ENCODE results near the gene WNT10A.

The WNT10A gene

DNA sequence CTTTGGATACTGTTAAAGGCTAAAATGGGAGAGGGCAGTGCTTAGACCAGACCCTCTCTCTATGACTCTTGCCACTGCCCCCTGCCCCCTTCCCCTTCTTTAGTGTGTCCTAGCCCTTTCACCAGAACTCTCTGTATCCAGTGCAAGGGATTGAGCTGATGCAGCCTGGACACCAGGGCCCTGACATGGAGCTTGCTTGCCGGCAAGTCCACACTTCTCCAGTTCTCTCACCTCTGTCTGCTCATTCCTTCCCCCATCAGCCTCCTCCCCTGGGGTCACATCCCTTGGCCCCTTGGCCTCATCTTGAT, 22.6 kb upstream of the WNT10A start:
- no peak for DNase-seq

DNA sequence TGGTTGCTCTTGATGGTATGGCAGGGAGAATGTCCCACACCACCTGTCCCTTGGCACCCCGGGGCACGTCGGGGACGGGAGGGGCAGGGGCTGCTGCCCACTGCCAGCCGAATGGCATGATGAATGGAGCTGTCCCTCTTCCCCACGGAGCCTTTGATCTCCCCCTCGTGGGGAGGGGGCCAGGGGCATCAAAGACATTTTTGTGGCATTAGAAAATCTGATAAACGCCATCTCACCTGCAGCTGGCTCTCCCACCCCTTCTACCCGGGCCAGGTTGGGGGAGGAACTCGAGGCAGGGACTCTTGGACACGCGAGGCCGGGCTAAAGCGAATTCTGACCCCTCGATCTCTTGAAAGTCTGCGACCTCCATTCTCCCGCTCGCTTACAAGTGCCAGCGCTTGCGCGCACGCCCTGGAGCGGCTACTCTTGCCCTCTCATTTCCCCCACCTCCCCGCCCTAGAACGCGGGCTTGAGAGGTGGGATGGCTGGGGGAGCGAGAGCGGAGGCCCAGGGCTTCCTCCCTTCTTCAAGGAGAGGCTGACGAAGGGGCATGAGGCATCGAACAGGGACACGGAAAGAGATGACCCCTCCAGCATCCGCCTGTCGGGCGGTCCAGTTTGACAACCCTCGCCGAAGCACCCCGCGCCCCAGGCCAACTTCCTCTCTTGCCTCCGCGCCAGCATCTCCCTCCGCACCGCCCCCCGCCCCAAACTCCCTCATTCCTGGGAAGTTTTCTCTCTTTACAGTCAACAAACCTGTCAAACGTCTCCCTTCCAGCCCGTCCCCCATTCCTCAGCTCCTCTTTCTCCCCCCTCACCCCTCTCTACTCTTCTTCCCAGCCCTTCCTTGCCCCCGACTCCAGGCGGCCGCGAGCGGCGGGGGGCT, 21.7 kb upstream of the WNT10A start:
- DNase-seq: no peak

DNA sequence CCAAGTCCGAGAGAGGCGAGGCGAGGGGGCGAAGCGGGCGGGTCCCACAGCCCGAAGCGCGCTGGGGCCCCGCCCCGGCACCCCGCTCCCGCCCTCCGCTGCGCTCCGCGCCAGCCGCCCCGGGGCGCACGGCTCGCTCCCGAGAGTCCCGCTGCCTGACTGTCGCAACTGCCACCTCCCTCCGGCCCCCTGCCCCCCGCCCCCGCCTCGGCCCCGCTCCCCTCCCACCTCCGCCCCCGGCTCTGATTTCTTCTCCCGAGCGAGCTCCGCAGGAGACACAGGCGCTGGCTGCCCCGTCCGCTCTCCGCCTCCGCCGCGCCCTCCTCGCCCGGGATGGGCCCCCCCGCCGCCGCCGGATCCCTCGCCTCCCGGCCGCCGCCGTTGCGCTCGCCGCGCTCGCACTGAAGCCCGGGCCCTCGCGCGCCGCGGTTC, 21.1 kb upstream of the WNT10A start, which contains the start of gene WNT6:
WNT6 (plus strand) TSS at position 250 of the 432 bp plus-strand sequence. CDS start 233 bp downstream, outside the sequence.
- DNase-seq: peak; percentile 26

DNA sequence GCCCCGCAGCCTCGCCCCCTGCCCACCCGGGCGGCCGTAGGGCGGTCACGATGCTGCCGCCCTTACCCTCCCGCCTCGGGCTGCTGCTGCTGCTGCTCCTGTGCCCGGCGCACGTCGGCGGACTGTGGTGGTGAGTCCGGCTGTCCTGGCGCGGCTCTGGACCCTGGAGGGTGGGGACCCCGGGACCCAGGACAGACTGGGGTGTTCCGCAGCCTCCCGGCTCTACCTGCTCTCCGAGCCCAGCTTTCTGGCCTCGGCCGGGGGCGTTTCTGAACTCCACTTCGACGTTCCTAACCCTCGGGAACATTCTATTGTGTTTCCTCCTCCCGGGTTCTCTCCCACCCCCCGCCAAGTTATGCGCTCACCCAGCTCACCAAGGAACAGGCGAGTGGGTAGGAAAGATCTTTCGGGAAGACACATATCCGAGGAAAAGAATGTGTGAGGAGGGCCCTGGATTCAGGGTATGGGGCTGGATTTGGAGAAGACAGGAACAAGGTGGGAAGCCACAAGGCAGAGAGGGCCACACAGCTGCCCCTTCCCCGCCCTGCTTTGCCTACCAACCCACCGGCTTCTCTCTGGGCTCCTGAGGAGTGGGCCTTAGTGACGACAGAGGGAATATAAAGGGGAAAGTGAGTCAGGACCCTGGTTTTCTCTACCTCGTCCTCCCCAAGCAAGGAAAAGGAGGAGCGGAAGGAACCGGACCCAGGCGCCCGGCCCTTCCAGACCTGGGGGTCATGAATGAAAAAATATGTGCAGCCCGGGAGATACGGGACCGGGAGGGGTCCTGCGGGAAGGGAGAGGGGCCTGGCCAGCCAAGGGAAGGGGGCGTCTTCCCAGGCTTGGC, 20.4 kb upstream of the WNT10A start:
- no peak for DNase-seq

DNA sequence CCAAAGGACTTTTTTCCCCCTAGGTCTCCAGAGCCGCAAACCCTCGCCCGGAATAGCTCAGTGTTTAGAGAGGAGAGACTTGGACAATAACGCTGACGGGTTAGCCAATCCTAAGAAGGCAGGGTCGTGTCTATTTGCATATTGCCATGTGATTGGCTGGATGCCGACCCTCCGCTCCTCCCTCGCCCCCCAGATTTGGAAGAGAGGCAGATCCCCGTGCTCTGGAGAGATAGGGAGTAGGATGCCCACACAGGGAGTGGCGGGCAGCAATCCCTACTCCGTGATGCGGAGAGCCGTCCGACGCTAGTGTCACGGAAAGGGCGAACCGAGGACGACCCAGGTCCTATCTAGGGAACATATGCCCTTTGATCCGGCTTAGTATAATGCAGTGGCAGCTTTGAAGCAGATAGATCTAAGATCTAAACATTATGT, 19.7 kb upstream of the WNT10A start:
- peak; percentile 24 for DNase-seq

DNA sequence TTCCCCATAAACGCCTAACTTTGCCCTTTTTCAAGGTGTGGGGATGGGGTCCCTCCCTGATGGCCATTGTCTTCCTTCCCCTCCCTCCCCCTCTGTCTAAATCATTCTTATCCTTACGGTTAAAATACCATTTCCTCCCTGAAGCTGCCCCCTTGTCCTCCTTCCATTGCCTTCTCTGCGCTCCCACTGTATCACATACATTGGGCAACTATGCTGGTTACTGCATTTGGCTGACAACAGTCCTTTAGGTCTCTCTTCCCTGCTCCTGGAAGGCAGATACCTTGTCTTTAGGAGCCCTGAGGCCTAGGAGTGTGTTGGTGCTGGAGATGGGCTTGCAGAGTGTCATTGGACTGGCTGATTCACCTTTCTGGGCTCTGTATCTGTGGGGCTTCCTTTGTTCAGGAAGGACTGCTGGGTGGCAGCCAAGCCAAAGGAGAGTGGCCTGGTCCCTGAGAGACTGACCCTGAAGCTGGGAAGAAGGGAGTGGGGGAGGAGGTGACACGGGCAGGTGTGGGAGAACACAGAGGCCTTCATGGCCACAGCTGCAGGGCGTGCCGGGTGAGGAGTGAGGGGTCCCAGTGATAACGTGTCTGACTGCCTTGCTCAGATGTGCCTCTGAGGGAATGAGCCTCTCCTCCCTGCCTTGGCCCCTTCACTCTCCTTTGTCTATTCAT, 18.9 kb upstream of the WNT10A start:
- no peak for DNase-seq

DNA sequence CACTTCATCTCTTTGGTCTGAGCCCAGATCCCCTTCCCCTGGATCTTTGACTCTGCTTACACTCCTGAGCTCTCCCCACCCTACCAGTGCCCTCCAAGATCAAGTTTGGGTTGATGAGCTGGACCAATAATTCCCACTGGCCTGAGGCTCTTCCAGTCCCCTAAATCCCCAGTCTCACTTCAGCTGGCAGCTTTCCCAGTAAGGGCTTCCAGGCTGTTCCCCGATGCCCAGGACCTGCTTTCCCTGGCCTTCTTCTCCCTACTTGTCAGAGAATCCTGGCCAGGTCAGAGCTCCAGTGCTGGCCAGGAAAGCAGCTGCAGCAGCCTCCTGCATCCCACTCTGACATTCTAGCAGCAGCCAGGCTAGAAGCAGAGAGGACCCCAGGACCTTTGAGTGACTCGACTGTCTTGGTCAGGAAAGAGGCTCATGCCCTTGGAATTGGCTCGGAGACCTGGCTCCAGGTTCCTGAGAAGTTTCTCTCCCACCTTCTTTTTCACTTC, 17.6 kb upstream of the WNT10A start:
- no peak for DNase-seq

DNA sequence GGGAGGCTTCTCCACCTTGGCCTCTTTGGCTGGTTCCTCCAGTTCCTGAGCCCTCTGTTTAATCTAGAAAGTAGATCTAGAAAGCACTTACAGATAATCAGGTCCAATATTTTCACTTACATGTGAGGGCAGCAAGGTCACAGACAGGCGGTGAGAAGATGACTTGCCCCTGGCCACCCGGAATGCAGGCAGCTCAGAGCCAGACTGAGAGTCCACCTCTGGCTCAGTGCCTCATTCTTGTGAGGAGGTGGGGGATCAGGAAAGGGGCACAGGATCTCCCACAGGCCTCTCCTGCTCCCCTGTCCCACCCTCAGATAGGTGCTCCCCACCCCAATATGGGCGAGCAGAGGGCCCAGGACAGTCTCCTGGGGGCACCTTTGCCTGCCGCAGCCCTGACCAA, 15.3 kb upstream of the WNT10A start:
- DNase-seq: no peak

DNA sequence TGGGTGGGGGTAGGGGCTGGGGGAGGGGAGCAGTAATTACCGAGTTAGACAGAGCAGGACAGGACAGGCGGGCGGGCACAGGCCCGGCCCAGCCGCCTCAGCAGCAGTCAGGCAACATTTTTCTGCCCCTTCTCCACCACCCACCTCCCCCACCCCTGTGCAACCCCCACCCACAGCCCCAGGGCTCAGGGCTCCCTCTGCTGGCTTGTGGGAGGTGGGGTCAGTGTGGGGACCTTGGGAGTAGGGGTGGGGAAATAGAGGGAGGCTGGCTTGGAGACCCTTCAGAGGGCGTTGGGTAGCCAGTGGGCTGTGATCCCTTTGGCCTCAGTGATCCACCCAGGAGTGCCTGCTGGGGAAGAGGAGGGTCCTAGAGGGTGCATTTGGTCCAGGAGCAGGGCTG, 14.7 kb upstream of the WNT10A start:
- no peak for DNase-seq

DNA sequence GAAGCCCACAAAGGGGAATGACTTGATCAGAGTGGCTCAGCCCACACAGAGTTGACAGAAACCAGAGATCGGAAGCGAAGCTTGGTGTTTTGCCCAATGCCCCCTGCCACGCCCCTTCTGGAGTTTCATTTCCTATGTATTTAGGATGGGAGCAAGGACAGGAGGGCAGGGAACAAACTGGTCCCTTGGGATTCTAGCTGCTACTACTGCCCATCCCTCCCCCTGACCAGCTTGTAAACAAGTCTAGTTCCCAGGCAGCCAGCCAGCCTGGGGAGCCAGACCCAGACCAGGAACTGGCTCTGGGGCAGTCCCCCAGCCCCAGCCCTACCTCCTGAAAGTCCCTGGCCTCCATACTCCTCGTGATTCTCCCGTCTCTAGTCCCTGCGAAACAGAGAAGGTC, 12.8 kb upstream of the WNT10A start:
- DNase-seq: no peak

DNA sequence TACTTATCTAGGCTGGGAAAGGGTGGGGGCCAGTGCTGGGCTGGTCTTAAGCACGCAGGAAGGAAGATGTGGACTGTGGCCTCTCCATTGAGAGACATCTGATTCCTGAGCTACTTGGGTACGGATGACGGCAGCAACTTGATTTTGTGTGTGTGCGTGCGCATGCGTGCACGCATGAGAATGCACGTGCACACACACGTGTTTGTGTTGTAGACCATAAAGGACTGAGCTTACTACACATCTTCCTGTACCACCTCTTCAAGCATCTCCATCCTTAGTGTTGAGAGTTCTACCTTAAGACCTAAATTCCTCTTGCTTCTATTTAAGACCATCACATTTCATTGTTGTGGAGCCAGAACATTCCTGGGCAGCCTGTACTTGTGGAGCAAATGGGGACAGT, 11.6 kb upstream of the WNT10A start:
- no peak for DNase-seq

DNA sequence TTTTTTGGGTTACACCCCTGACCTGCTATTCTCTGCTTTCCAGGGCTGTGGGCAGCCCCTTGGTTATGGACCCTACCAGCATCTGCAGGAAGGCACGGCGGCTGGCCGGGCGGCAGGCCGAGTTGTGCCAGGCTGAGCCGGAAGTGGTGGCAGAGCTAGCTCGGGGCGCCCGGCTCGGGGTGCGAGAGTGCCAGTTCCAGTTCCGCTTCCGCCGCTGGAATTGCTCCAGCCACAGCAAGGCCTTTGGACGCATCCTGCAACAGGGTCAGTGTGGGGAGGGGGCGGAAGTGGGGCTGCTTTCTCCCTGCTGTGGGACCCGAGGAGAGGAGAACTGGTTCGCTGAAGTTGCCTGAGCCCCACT, 9.7 kb upstream of the WNT10A start:
- peak; percentile 25 for DNase-seq

DNA sequence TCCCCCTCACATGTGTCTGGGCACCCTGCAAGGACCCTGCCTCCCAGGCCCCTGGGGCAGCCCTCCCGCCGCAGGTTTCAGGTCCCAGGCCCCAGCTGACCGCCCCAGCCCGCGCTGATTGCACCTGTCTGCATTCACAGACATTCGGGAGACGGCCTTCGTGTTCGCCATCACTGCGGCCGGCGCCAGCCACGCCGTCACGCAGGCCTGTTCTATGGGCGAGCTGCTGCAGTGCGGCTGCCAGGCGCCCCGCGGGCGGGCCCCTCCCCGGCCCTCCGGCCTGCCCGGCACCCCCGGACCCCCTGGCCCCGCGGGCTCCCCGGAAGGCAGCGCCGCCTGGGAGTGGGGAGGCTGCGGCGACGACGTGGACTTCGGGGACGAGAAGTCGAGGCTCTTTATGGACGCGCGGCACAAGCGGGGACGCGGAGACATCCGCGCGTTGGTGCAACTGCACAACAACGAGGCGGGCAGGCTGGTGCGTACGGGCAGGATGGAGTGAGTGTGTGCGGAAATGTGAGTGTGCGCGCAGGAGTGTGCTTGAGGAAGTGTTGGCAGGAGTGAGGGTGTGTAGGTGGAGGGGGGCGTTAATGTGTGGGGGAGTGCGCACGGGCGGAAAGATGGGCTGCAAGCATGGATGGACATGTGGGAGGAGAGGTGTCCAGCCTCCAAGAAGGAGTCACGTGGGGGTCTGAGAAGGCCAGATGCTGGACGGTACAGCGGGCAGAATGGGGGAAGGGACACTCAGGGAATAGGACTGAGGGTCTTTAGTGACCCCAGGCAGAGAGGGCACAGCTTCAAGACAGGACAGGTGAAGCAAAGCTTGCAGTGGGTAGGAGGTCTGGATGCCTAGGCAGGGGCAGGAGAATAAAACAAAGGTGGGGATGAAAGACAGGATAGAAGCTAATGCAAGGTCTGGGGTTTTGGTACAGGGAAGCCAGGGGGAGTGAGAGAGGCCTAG, 9.0 kb upstream of the WNT10A start:
- DNase-seq: peak; percentile 65

DNA sequence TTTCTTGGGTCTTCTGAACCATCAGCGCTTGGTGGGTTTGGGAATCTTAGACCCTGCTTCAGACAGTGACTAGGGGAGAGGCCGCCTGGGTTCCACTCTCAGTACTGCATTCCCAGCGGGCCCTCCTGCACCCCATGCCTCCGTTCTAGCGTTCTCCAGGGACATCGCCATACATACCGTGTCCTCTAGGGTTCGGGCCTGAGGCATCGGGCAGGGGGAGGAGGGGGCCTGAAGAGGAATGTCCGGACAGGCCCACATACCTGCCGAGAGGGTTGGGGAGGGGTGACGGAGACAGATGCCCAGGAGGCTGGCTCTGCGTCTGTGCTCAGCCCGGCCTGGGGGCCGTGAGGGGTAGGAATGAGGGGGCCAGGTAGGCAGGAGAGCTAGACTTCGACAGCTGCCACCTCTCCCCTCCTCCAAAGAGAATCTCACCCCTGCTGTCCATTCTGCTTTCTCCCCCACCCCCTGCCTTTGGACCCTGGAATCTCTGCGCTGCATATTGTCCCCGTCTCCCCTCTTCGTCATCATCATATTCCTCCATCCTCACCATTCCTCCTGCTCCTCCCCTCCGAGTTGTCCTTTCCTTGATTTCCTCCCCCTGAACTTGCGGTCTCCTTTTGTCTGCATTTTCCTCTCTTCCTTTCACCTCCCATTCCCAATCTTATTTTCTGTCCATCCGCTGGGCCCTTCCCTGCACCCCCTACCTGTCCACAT, 7.8 kb upstream of the WNT10A start:
- no peak for DNase-seq

DNA sequence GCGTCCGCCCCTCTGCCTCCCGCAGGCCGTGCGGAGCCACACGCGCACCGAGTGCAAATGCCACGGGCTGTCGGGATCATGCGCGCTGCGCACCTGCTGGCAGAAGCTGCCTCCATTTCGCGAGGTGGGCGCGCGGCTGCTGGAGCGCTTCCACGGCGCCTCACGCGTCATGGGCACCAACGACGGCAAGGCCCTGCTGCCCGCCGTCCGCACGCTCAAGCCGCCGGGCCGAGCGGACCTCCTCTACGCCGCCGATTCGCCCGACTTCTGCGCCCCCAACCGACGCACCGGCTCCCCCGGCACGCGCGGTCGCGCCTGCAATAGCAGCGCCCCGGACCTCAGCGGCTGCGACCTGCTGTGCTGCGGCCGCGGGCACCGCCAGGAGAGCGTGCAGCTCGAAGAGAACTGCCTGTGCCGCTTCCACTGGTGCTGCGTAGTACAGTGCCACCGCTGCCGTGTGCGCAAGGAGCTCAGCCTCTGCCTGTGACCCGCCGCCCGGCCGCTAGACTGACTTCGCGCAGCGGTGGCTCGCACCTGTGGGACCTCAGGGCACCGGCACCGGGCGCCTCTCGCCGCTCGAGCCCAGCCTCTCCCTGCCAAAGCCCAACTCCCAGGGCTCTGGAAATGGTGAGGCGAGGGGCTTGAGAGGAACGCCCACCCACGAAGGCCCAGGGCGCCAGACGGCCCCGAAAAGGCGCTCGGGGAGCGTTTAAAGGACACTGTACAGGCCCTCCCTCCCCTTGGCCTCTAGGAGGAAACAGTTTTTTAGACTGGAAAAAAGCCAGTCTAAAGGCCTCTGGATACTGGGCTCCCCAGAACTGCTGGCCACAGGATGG, 7.1 kb upstream of the WNT10A start:
- DNase-seq: peak; percentile 16

DNA sequence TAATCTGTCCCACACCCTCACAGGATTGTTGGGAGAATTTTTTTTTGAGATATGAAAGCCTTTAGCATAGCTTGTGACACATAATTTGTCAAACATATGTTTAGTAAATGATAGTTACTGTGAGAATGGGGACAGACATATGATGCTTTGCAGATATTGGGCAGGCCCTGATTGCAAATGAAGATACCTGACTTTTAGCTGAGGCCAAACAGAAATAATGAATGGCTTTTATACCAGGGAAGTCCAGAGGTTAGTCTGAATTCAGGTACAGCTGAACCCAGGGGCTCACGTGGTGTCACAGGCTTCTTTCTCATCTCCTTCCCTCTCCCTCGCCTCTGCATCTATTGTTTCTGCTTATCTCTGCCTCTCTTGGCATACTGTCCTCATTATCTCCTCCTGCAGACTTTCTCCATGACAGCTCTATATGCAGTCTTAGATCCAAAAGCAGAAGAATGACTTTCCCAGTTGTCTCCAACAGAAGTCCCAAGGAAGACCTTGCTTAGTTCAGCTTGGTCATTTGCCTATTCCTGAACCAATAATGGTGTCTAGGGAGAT, 4.9 kb upstream of the WNT10A start:
- no peak for DNase-seq

DNA sequence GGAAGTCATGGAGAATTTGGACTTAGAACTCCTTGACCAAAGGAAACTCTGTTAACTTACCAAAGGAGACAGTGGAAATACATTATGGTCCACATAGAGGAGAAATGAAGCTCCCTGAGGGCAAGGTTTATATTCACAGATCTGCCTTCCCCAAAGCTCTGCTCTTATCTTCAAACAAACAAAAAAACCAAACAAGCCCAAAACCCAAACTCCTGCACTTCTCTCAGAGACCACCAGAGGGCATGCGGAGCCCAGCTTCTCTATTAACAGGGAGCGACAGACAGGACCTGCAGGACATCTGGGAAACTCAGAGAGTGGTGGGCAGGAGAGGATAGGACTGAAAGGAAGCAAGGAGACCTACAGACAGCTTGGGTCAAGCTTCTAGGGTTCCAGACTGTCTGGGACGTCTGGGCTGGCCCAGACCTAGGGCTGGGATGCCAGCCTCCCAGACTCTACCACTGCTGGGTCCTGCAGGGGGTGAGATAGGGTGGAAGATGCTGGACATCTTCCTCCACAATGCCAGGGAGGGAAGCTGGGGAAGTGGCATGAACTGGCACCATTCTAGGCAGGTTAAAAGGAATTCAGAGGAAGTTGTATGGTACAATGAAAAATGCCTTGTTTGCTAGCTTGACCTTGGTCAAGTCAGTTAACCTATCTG, 4.0 kb upstream of the WNT10A start:
- DNase-seq: peak; percentile 80

DNA sequence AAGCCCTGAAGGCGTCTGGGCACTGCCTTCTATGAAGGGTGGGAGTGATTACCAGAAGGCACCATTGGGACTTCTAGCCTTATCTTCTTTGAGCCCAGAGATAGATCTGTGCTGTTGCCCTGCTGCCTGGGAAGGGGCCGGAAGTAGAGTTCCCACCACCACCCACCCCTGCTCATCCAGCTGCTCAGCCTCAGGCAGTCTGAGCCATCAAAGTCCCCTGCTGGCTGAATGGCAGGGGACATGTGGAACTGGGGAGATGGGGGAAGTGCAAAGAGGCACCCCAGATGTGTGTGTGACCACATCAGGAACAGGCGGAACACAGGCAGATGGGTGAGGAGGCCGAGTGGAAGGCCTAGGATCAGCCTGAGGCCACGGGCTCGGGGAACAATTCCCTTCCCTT, 3.3 kb upstream of the WNT10A start:
- DNase-seq: no peak

DNA sequence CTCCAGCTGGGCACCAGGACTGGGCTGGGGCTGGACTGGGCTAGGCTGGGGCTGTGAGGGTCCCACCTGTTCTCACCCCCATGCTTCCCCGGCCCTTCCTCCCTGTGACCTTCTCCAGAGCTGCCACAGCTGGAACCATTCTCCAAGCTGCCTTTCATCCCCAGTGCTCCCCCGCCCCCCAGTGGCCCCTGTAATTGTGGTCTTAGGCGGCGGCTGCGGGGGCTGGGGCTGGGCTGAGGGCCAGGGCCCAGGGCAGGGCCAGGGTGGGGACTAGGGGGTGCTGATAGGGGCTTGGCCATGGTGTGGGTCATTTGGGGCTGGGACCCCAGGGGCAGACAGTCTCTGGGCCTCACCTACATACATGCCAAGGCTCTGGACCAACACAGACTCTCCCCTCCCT, 2.8 kb upstream of the WNT10A start:
- DNase-seq: no peak

DNA sequence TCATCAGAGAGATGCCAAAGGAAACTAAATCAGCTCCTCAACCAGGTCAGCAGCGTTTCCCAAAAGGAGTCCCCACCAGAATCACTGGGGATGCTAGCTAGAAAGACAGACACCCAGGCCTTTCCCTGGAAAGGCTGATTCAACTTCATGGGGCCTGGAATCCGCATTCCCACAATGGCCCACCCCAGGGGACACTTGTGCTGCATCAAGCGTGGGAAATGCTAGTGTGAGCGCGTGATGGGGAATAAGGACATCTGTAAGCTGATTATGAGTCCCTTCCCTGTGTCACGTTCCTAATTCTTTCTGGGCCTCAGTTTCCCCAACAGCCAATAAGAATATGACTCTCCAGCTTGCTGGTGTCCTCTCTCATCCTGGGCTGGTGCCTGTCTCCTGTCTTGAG, 2.2 kb upstream of the WNT10A start:
- DNase-seq: no peak
